Adrenal gland (tissue), 5 donors: Measurements from ENCODE around the gene HJURP.

Experiments used
- CTCF ChIP-seq, 6 experiments: fragments of 450-650 bp in 4 of 6; fragments of 200-600 bp in 2 of 6; sonication (generic) in 1 of 6; IDR thresholded peaks; 1 replicate in 5 of 6; 2 replicates in 1 of 6; pipeline versions ENCODE4 v1.5.1 to v1.8.0; 2016 to 2021; ENCODE audit warnings: antibody characterized with exemption in 6 of 6, mild to moderate bottlenecking in 2 of 6, moderate library complexity in 1 of 6
- POLR2A ChIP-seq, 2 donors: fragments of 450-650 bp; IDR thresholded peaks; one replicate each; pipeline ENCODE4 v1.6.1; 2017; ENCODE audit warnings: antibody characterized with exemption in 2 of 2, mild to moderate bottlenecking in 2 of 2, moderate library complexity in 1 of 2
- donor health status: DM: no; HTN: no; CAD: no.

- TF ChIP-seq CTCF (IDR thresholded peaks at IDR 0.05), result no peak
- no peak for TF ChIP-seq POLR2A (IDR thresholded peaks at IDR 0.05)
Observed at GRCh38 chr2:233828546-233829192, 25.7 kb downstream of the HJURP start.
